NCI-H187 treated with DMSO at 0.1 percent for 48 hours (cell line): ENCODE measurements around the gene STRN.
"Not testable (repeated sequence)": the region's sequence is repeated elsewhere in the genome, so short reads cannot be mapped to it uniquely, and the experiment has no call there.

ENCODE experiments used
- DNase-seq: peaks from one replicate; lab custom pipeline; 2025; lab: John Stamatoyannopoulos, UW

STRN gene

DNA sequence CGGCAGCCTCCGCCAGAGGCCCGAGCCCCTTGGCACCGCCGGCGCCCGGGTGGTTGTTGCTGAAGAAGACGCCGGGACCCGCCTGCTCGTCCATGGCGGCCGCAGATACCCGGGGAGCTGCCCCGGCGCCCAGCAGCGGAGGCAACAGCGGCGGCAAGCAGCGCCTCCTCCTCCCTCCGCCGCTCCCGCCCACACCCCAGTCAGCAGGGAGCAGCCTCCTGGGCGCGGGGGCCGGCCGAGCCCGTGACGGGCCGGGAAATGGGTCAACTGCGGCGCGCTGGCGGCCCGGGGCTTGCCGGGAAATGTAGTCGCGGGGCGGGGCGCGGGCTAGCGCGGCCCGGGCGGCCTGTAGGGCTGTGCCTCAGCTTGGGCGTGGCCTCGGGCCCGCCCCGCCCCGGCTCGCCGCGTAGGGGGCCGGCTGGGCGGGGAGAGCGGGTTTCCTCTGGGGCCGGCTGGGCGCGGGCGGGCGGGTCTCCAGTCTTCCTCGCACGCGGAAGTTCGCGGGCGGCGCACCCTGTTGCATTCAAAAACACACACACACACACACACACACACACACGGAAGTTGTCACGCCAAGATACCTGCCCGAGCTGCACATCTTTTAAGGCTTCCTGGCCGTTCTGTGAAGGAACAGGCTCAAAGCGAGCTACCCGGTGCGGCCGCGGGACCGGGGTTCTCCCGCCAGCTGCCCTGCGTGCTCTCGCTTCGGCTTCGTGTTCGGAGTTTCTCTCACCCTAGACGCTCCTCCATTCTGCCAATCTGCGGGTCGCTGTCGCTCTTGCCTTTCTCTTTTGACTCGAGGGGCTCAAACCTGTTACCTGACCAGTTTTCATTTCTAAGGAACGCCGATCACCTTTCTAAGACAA, at the start of gene STRN:
TSS of gene STRN (minus strand) at position 167 of the 866 bp plus-strand sequence. CDS start at position 94, 73 bp downstream.
- DNase-seq: peak; percentile 77

GRCh38 chr2:37013315-37013641, 46.9 kb upstream of the STRN start:
- no peak for DNase-seq

- DNase-seq: no peak
These were observed 44.8 kb upstream of the STRN start for GRCh38 chr2:37011130-37011529.

- no peak for DNase-seq
These were observed 39.0 kb upstream of the STRN start for GRCh38 chr2:37005118-37005868.

DNA sequence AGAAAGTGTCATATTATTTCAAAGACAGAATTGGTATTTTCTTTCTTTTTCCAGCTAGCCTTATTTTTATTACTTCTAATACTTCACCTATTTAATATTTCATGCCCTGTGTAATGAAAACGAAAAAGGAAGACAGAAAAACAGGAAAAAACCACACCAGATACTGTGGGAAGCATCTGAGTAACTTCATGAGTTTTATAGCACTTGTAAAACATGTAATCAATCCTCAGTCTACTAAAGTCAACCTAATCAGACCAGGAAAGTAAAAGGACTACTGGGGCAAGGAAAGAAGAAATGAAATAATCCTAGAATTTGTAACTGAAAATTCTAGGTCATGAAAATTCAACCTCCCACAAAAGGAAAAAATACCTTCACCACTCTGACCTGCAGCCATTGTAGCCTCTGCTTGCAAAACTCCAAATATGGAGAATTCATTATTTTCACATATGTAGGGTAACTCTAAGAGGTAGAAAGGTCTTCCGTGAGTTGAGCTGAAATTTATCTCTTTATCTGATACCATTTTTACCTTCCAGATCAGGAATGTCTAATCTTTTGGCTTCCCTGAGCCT, 34.7 kb upstream of the STRN start:
- DNase-seq: no peak

DNA sequence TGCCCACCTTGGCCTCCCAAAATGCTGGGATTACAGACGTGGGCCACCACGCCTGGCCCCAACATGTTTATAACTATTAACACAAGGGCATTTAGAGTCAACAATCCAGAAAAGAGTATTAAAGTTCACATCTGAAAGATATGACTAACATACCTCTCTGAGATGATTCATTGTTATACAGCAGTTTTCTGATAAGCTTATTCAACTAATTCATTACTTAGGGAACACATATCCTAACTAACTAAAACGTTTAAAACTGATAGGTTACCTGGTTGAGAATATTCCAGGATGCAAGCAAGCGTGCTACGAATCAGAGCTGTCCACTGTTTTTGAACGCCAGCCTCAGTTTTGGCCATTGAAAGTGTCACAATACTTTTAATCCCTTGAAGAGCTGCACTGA, 34.0 kb upstream of the STRN start:
- DNase-seq: no peak

DNA sequence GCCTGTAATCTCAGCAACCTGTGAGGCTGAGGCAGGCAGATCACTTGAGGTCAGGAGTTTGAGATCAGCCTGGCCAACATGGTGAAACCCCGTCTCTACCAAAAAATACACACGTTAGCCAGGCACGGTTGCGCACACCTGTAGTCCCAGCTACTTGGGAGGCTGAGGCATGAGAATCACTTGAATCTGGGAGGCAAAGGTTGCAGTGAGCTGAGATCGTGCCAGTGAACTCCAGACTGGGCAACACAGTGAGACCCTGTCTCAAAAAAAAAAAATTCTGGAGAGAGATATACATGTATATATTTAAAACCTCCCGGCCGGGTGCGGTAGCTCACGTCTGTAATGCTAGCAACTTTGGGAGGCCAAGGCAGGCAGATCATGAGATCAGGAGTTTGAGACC, 33.1 kb upstream of the STRN start:
- not testable (repeated sequence) for DNase-seq

DNA sequence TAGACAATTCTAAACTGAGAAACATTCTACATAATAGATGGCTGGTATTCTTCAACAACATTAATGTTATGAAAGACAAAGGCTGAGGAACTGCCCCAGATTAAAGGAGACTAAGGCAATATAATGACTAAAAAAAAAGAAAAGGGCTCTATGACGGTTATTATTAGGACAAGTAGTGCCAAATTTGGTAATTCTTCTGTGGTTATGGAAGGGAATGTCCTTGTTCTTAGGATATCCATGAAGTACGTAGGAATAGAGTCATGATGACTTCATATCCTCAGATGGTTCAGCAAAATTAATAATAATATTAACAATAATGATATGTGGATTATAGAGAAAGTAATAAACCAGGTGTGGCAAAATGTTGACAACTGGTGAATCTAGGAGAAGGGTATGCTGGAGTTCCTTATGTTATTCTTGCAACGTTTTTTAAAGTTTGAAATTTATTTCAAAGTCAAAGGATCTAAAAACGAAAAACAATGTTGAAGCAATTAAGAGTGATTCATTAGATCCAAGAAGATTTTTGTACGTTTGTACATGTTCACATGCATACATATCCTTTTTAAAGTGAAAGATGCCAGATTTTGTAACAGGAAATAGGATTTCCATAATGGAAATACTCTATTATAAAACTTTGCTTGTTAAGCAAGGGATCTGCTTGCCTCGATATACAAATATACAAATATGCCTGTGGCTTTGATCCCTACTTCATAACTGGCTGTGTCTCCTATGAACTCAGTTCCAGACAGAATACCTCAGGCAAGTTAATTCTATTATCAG, 27.7 kb upstream of the STRN start:
- DNase-seq: no peak

GRCh38 chr2:36988008-36988407, 21.7 kb upstream of the STRN start:
- DNase-seq: no peak

DNA sequence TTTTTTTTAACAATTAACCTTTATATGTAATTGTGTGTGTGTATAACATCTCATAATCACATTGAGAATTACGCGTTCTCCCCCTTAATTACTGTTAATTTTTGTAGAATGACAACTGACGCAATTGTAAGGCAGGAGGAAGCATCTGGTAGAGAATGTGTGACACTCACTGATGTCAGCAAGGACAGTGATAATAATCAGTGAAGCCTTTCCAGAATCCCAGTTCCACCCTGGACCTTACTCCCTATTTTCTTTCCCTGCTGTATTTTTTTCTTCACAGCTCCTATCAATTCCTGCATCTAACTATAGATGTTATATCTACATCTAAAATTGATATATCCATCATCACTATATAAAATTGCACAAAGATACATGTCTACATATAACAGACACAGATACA, 16.1 kb upstream of the STRN start:
- DNase-seq: no peak

- DNase-seq: no peak
These were observed 15.6 kb upstream of the STRN start for GRCh38 chr2:36981911-36982310.

DNA sequence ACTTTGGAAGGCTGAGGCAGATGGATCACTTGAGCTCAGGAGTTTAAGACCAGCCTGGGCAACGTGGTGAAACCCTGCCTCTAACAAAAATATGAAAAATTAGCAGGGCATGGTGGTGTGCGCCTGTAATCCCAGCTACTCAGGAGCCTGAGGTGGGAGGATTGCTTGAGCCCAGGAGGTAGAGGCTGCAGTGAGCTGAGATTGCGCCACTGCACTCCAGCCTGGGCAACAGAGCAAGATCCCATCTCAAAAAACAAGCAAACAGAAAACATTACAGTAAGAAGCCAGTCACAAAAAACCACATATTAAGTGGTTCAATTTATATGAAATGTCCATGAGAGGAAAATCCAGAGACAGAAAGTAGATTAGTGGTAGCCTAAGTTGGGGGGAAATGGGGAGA, 12.7 kb upstream of the STRN start:
- DNase-seq: not testable (repeated sequence)

- DNase-seq: no peak
These were observed 9.7 kb upstream of the STRN start for GRCh38 chr2:36976065-36976464.

DNA sequence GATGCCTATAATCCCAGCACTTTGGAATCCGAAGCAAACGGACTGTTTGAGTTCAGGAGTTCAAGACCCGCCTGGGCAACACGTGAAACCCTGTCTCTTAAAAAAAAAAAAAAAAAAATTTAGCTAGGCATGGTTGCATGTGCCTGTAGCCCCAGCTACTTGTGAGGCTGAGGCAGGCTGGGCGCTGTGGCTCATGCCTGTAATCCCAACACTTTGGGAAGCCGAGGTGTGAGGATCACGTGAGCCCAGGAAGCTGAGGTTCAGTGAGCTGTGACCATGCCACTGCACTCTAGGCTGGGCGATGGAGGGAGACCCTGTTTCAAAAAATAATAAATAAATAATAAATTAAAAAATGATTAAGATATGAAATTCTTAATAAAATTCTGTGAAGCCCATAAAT, 9.0 kb upstream of the STRN start:
- DNase-seq: no peak

DNA sequence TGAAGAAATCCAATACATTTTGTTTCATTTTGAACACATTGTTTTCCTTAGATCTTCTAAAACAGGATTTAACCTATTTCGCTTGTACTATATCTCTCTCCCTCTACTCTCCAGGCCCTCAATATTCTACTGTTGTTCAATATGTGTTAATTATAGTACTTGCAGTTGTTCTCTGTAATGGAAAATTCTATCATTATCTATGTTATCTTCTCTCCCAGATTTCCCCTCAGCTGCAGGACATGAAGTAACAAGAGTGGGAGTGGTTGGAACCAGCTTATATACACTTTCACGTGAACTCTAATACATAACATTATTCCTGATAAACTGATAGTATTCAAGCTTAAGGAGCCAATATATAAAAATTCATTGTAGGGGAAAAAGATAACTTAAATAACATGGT, 7.0 kb upstream of the STRN start:
- DNase-seq: no peak

DNA sequence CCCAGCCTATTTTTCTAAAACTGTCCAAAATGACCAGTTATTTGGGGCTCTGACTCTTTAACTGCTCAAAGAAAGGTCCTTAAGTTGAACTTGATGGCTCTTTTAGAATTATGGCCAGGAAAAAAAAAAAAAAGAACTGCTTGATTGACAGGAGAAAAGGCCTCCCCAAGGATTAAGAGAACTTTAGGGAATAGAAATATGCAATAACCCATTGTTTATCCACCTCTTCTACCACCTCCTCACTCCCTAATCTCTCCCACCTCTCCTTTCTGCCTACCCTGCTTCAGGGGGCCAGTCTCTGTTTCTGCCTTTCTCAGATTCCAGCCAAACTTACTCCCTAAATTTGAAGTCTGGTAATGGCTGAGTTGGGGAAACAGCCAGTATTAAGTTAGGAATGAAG, 5.7 kb upstream of the STRN start:
- DNase-seq: no peak

DNA sequence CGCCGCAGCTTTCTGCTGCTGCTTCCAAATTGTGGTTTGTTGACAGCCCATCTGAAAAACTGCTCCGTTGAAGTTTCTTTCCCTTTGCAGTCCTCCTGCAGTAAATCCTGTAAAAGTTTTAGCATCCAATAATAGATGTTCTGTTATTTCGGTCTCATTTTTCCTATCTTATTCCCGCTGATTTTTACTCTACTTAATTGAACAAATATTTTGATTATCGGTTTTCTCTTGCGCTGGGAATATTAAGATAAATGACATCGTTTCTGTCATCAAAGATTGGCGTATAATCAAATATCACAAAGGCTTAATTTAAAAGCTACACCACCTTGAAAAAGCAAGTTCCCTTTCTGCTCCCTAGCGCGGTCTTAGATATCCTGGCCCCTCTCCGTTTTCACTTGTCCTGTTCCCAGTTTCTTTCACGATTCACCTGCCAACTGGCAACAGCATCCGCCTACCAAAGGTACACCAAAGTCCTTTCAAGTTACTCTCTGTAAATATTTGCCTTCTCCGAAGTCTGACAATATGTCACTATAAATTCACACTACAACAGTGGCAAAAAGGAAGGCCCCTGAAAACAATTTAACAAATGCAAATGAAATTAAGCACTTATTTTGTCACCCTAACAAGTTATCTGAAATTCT, 1.0 kb upstream of the STRN start:
- DNase-seq: no peak

DNA sequence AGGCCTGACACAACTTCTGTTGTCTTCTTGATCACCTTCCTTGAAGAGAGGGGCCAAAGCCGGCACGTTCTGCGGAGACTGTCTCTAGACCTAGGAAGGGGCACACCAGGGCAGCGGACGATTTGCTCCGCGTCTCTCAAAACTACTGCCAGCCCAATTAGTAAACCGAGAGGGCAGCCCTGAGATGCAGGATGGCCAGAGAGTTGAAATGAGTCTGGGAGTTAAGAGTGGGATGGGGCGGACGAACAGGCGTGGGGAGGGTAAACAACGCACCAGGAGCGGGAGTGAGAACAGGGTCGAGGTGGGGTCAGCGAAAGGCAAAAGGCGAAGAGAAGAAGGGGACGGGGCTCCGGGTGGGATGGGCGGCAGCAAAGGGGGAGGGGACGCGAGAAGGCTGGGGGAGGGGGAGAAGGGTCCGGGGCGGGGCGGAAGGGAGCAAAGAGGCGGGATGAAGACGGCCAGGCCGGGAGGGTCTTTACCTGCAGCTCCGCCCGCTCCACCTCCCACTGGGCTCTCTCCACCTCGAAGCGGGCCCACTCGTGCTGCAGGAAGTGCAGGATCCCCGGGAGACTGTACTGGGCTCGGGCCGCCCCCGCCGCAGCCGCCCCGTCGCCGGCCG, 476 bp downstream of the STRN start:
- DNase-seq: no peak

DNA sequence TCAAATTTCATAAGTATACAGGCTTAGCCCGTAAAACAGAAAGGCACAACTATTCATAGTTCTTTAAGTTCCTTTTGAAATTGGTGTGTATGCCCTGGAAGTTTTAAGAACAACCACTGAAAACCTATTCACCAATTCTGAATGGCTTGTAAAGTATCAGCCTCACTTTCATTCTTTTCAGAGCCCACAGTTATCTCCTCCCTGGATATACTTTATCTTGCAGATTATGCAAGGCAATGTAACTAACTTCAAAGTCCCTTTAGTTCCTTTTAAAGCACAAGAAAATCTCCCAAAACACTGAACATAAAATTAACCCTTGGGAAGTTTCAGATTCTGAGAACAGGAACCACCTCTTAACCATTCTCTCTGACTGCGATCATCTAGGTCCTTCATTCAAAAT, 1.1 kb downstream of the STRN start:
- DNase-seq: no peak

GRCh38 chr2:36964496-36965058, 1.8 kb downstream of the STRN start:
- DNase-seq: no peak

DNA sequence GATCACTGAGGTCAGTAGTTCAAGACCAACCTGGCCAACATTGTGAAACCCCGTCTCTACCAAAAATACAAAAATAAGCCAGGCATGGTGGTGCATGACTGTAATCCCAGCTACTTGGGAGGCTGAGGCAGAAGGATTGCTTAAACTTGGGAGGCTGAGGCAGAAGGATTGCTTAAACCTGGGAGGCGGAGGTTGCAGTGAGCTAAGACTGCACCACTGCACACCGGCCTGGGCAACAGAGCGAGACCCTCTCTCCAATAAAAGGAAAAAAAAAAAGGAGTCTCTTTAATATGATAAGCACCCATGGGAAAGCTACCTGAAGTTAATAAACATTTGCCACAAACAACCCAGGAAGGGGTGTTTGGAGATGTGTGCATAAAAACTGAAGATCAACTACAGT, 2.6 kb downstream of the STRN start:
- DNase-seq: no peak
